WTC11 (cell line): ENCODE results near the gene METTL25B. TPM values are rescaled to one million over a fixed set of nuclear protein-coding genes. Genes with fewer than 3 reads are reported as not detected.

Source experiments
- AR ChIP-seq: fragments of 250-450 bp; sonication (Bioruptor Pico); IDR thresholded peaks from 2 replicates; pipeline ENCODE4 v1.9.0; 2021; ENCODE audit warnings: mild to moderate bottlenecking
- ARID4B ChIP-seq: sonication (generic); formaldehyde crosslinking; IDR thresholded peaks from 2 replicates; pipeline ENCODE4 v1.8.0; 2023; ENCODE audit warnings: missing genetic modification reagents, mild to moderate bottlenecking, borderline replicate concordance
- ATF1 ChIP-seq: sonication (generic); formaldehyde crosslinking; IDR thresholded peaks from 2 replicates; pipeline ENCODE4 v1.8.1; 2023; ENCODE audit warnings: mild to moderate bottlenecking, moderate library complexity, missing genetic modification reagents
- ATF2 ChIP-seq: sonication (generic); formaldehyde crosslinking; IDR thresholded peaks from 2 replicates; pipeline ENCODE4 v1.8.1; 2022; ENCODE audit warnings: low read depth, missing genetic modification reagents, borderline replicate concordance
- ATF6 ChIP-seq: sonication (generic); formaldehyde crosslinking; IDR thresholded peaks from 2 replicates; pipeline ENCODE4 v1.8.1; 2023; ENCODE audit warnings: mild to moderate bottlenecking, missing genetic modification reagents
- FOXJ3 ChIP-seq: sonication (generic); formaldehyde crosslinking; IDR thresholded peaks from 2 replicates; pipeline ENCODE4 v1.9.0; 2021; ENCODE audit warnings: missing genetic modification reagents, mild to moderate bottlenecking, borderline replicate concordance
- GRHL2 ChIP-seq: fragments of 250-450 bp; sonication (Bioruptor Pico); IDR thresholded peaks from 2 replicates; pipeline ENCODE4 v1.8.0; 2022; ENCODE audit warnings: mild to moderate bottlenecking, moderate library complexity; ENCODE audit not compliant: insufficient replicate concordance, severe bottlenecking
- GTF2I ChIP-seq: fragments of 250-450 bp; sonication (Bioruptor Pico); conservative IDR thresholded peaks from 2 replicates; pipeline ENCODE4 v1.4.0; 2021; ENCODE audit warnings: mild to moderate bottlenecking
- HMGA2 ChIP-seq: fragments of 250-450 bp; sonication (Bioruptor Pico); IDR thresholded peaks from 2 replicates; pipeline ENCODE4 v1.4.0; 2021; ENCODE audit warnings: mild to moderate bottlenecking, moderate library complexity
- NFATC4 ChIP-seq: fragments of 250-450 bp; sonication (Bioruptor Pico); IDR thresholded peaks from 2 replicates; pipeline ENCODE4 v1.9.0; 2021; ENCODE audit warnings: mild to moderate bottlenecking
- NR3C1 ChIP-seq: sonication (generic); formaldehyde crosslinking; conservative IDR thresholded peaks from 2 replicates; pipeline ENCODE4 v1.8.1; 2023; ENCODE audit warnings: low read depth, mild to moderate bottlenecking, missing genetic modification reagents
- SP1 ChIP-seq: sonication (generic); formaldehyde crosslinking; conservative IDR thresholded peaks from 2 replicates; pipeline ENCODE4 v1.8.1; 2022; ENCODE audit warnings: missing genetic modification reagents
- TCF7 ChIP-seq: sonication (generic); formaldehyde crosslinking; IDR thresholded peaks from 2 replicates; pipeline ENCODE4 v1.8.0; 2022; ENCODE audit warnings: mild to moderate bottlenecking, low read depth, missing genetic modification reagents, moderate library complexity
- ZNF263 ChIP-seq: sonication (generic); formaldehyde crosslinking; IDR thresholded peaks from 2 replicates; pipeline ENCODE4 v1.8.1; 2022; ENCODE audit warnings: low read depth, mild to moderate bottlenecking, moderate library complexity, missing genetic modification reagents
- ZNF423 ChIP-seq: fragments of 250-450 bp; sonication (Bioruptor Pico); IDR thresholded peaks from 2 replicates; pipeline ENCODE4 v2.1.2; 2022; ENCODE audit warnings: mild to moderate bottlenecking, moderate library complexity
- ZNF671 ChIP-seq: fragments of 250-450 bp; sonication (Bioruptor Pico); IDR thresholded peaks from 2 replicates; pipeline ENCODE4 v1.8.0; 2021; ENCODE audit warnings: mild to moderate bottlenecking
- ZSCAN18 ChIP-seq: fragments of 250-450 bp; sonication (Bioruptor Pico); IDR thresholded peaks from 2 replicates; pipeline ENCODE4 v2.1.2; 2022; ENCODE audit warnings: mild to moderate bottlenecking, moderate library complexity
- total RNA-seq: library from RNA; stranded (reverse); gene quantifications from 3 replicates; pipeline ENCODE4 v1.2.3, GENCODE V29; 2021

METTL25B gene
- total RNA-seq, 1 experiment from 2014 or later: 32.0 TPM

- no peak for TF ChIP-seq ARID4B (CRISPR knock-in tag)
- TF ChIP-seq AR: no peak
- TF ChIP-seq ZNF671 (CRISPR knock-in tag): no peak
- TF ChIP-seq ATF6 (CRISPR knock-in tag): no peak
- no peak for TF ChIP-seq ZNF263 (CRISPR knock-in tag)
- TF ChIP-seq TCF7 (CRISPR knock-in tag): no peak
- TF ChIP-seq SP1 (CRISPR knock-in tag): peak; percentile 67
- no peak for TF ChIP-seq ATF2
- no peak for TF ChIP-seq ZSCAN18 (CRISPR knock-in tag)
- no peak for TF ChIP-seq HMGA2 (CRISPR knock-in tag)
- TF ChIP-seq GRHL2: no peak
- TF ChIP-seq NFATC4 (CRISPR knock-in tag): no peak
- TF ChIP-seq ZNF423 (CRISPR knock-in tag): peak; percentile 31; the same call in 1 of the 2 replicates
- no peak for TF ChIP-seq ATF1 (CRISPR knock-in tag)
- no peak for TF ChIP-seq FOXJ3 (CRISPR knock-in tag)
- no peak for TF ChIP-seq NR3C1
- no peak for TF ChIP-seq GTF2I (CRISPR knock-in tag)
Observed at GRCh38 chr1:156692925-156693847, 35.1 kb upstream of the METTL25B start (continued).
